PC-3 (cell line): ENCODE measurements around the gene KRCC1. TPM values are rescaled to one million over a fixed set of nuclear protein-coding genes. Genes with fewer than 3 reads are reported as not detected.

ENCODE experiments used
- ATAC-seq: fragments of 200-7000 bp; cut with Tn5 transposase; 2 replicates; pipeline ENCODE4 v1.9.1; 2020; ENCODE audit warnings: mild to moderate bottlenecking, moderate library complexity
- BruUV-seq: library from RNA; stranded (reverse); fragments of 400-500 nt; replicated peaks from 2 replicates; lab custom pipeline; 2021; lab: Mats Ljungman, UMichigan
- CTCF ChIA-PET: fragments of 300-600 bp; sonication (Branson Sonifier 250); formaldehyde crosslinking; loops from one replicate; lab custom pipeline; 2022; ENCODE audit warnings: antibody characterized with exemption; lab: Charles Lee
- POLR2A ChIA-PET: fragments of 300-600 bp; sonication (Branson Sonifier 250); formaldehyde crosslinking; loops from one replicate; lab custom pipeline; 2022; ENCODE audit warnings: antibody characterized with exemption; ENCODE audit not compliant: unreplicated experiment; lab: Charles Lee
- DNase-seq: peaks from one replicate; pipeline ENCODE4 v3.0.0-alpha.2; 2015
- H2AFZ ChIP-seq: fragments of 300-600 bp; sonication (generic); 2 replicates; pipeline ENCODE4 v1.6.0; 2016; ENCODE audit warnings: antibody characterized with exemption, low read length
- H3F3A ChIP-seq: fragments of 300-600 bp; sonication (generic); one replicate; pipeline ENCODE4 v1.6.0; 2017; ENCODE audit warnings: antibody characterized with exemption, low read length, control low read depth, mild to moderate bottlenecking; ENCODE audit not compliant: unreplicated experiment
- H3K27ac ChIP-seq: fragments of 300-600 bp; sonication (generic); 2 replicates; pipeline ENCODE4 v1.5.1; 2016; ENCODE audit warnings: mild to moderate bottlenecking, low read length
- H3K27me3 ChIP-seq: fragments of 300-600 bp; sonication (generic); 2 replicates; pipeline ENCODE4 v1.6.1; 2016; ENCODE audit warnings: low read length, mixed read lengths
- H3K36me3 ChIP-seq: fragments of 300-600 bp; sonication (generic); 2 replicates; pipeline ENCODE4 v1.6.1; 2016; ENCODE audit warnings: low read depth, mixed run types, low read length, mixed read lengths
- H3K4me1 ChIP-seq: fragments of 300-600 bp; sonication (generic); 2 replicates; pipeline ENCODE4 v1.5.1; 2016; ENCODE audit warnings: low read length; ENCODE audit not compliant: insufficient read depth
- H3K4me2 ChIP-seq: fragments of 300-600 bp; sonication (generic); 2 replicates; pipeline ENCODE4 v1.6.0; 2016; ENCODE audit warnings: low read length
- H3K4me3 ChIP-seq: fragments of 300-600 bp; sonication (generic); 2 replicates; pipeline ENCODE4 v1.5.1; 2016; ENCODE audit warnings: mild to moderate bottlenecking, low read length, mixed read lengths
- H3K79me2 ChIP-seq: fragments of 300-600 bp; sonication (generic); 2 replicates; pipeline ENCODE4 v1.6.1; 2017; ENCODE audit warnings: low read length, mixed read lengths
- H3K9ac ChIP-seq: fragments of 300-600 bp; sonication (generic); 2 replicates; pipeline ENCODE4 v1.6.0; 2016; ENCODE audit warnings: mild to moderate bottlenecking, low read length
- H3K9me2 ChIP-seq: fragments of 300-600 bp; sonication (generic); replicated peaks from 2 replicates; pipeline ENCODE4 v1.6.1; 2016; ENCODE audit warnings: mixed run types, low read length, mixed read lengths
- H3K9me3 ChIP-seq: fragments of 300-600 bp; sonication (generic); 2 replicates; pipeline ENCODE4 v1.6.1; 2016; ENCODE audit warnings: low read length, mixed read lengths
- H4K20me1 ChIP-seq: fragments of 300-600 bp; sonication (generic); 2 replicates; pipeline ENCODE4 v1.6.1; 2016; ENCODE audit warnings: low read length, mixed read lengths
- CTCF ChIP-seq: fragments of 300-600 bp; sonication (generic); conservative IDR thresholded peaks from 2 replicates; pipeline ENCODE4 v1.5.1; 2017; ENCODE audit warnings: antibody characterized with exemption, low read depth, mild to moderate bottlenecking, low read length
- EZH2 ChIP-seq: fragments of 300-600 bp; sonication (generic); IDR thresholded peaks from one replicate; pipeline ENCODE4 v1.6.1; 2017; ENCODE audit warnings: antibody characterized with exemption, mild to moderate bottlenecking, low read length; ENCODE audit not compliant: unreplicated experiment
- EZH2phosphoT487 ChIP-seq: fragments of 300-600 bp; sonication (generic); IDR thresholded peaks from 2 replicates; pipeline ENCODE4 v1.6.1; 2018; ENCODE audit warnings: mild to moderate bottlenecking, antibody characterized with exemption, low read length, borderline replicate concordance
- intact Hi-C: fragments of 100-400 bp; cut with micrococcal nuclease; formaldehyde crosslinking; loops from 2 replicates; pipeline ENCODE4 v1.9.0; 2023
- total RNA-seq: library from RNA; depleted of rRNA; stranded (reverse); fragments of >200 nt; gene quantifications from 2 replicates; pipeline ENCODE4 v1.2.3, GENCODE V29; 2014

KRCC1 gene
- total RNA-seq, 1 experiment from 2014 or later = 14.1 TPM

- H4K20me1 ChIP-seq = no peaks in the 10 kb centered on the region
- no TSS peak for BruUV-seq
- no peak overlapping the region for H3K27ac ChIP-seq
- H3K79me2 ChIP-seq = no peaks in the 10 kb centered on the region
- no peak overlapping the region for H3K4me2 ChIP-seq
- CTCF ChIA-PET = no interaction called here
- peaks cover 6% of the 10 kb centered on the region; the same call in 1 of the 2 replicates for H3K27me3 ChIP-seq
- no peak overlapping the region for H3K4me3 ChIP-seq
- no peaks in the 10 kb centered on the region for H3F3A ChIP-seq
- no peak overlapping the region for H2AFZ ChIP-seq
- H3K9ac ChIP-seq = no peak overlapping the region
- H3K4me1 ChIP-seq = no peaks in the 10 kb centered on the region
- POLR2A ChIA-PET = no interaction called here
- no peak for DNase-seq
- TF ChIP-seq EZH2 (no peak), EZH2phosphoT487 (no peak), CTCF (no peak)
- no peak for ATAC-seq
- no peaks in the 10 kb centered on the region for H3K9me2 ChIP-seq
- intact Hi-C loops = no loop called here
- H3K9me3 ChIP-seq = no peaks in the 10 kb centered on the region
- no peaks in the 10 kb centered on the region for H3K36me3 ChIP-seq
These were observed 33.4 kb upstream of the KRCC1 start for GRCh38 chr2:88088999-88089398.

- Histone ChIP-seq H3K9ac (no peak overlapping the region), H3K4me2 (no peak overlapping the region), H3F3A (no peaks in the 10 kb centered on the region), H3K27me3 (no peaks in the 10 kb centered on the region), H3K9me3 (no peaks in the 10 kb centered on the region), H3K4me1 (no peaks in the 10 kb centered on the region), H2AFZ (no peak overlapping the region), H3K4me3 (no peak overlapping the region), H3K27ac (no peak overlapping the region), H4K20me1 (no peaks in the 10 kb centered on the region), H3K79me2 (no peaks in the 10 kb centered on the region), H3K36me3 (no peaks in the 10 kb centered on the region), H3K9me2 (no peaks in the 10 kb centered on the region)
- TF ChIP-seq EZH2 (no peak), CTCF (no peak), EZH2phosphoT487 (no peak)
- POLR2A ChIA-PET = no interaction called here
- no peak for DNase-seq
- BruUV-seq = no TSS peak
- CTCF ChIA-PET = no interaction called here
- intact Hi-C loops = no loop called here
- ATAC-seq = no peak
These were observed 32.2 kb upstream of the KRCC1 start for GRCh38 chr2:88087763-88088162.

GRCh38 chr2:88087073-88087472, 31.5 kb upstream of the KRCC1 start:
- H3K4me2 ChIP-seq = no peak overlapping the region
- no peaks in the 10 kb centered on the region for H3K27me3 ChIP-seq
- no peak for TF ChIP-seq EZH2phosphoT487
- no peak for TF ChIP-seq CTCF
- no peak for TF ChIP-seq EZH2
- BruUV-seq = no TSS peak
- H3K9me2 ChIP-seq = no peaks in the 10 kb centered on the region
- no peaks in the 10 kb centered on the region for H3K9me3 ChIP-seq
- ATAC-seq = no peak
- no peaks in the 10 kb centered on the region for H3F3A ChIP-seq
- H3K9ac ChIP-seq = no peak overlapping the region
- no peak overlapping the region for H2AFZ ChIP-seq
- no peak overlapping the region for H3K27ac ChIP-seq
- H3K4me1 ChIP-seq = no peaks in the 10 kb centered on the region
- CTCF ChIA-PET = no interaction called here
- no peaks in the 10 kb centered on the region for H4K20me1 ChIP-seq
- intact Hi-C loops = no loop called here
- no peaks in the 10 kb centered on the region for H3K79me2 ChIP-seq
- no peak overlapping the region for H3K4me3 ChIP-seq
- POLR2A ChIA-PET = no interaction called here
- H3K36me3 ChIP-seq = no peaks in the 10 kb centered on the region
- no peak for DNase-seq
